Vagina (tissue), 2 donors: ENCODE measurements around the gene RRP1B.

Experiments used
- POLR2AphosphoS5 ChIP-seq, 2 donors: sonication (generic); formaldehyde crosslinking; IDR thresholded peaks; one replicate each; pipeline ENCODE4 v1.9.0; 2017; ENCODE audit warnings: antibody characterized with exemption in 2 of 2, mild to moderate bottlenecking in 2 of 2, low read depth in 1 of 2; ENCODE audit not compliant: insufficient read depth in 1 of 2
- TF ChIP-seq, protein P1 (sequence below), 3 experiments: fragments of 450-650 bp in 2 of 3; fragments of 200-600 bp in 1 of 3; sonication (generic) in 1 of 3; IDR thresholded peaks; one replicate each; pipeline ENCODE4 v1.5.1; 2017 to 2019; ENCODE audit warnings: antibody characterized with exemption in 3 of 3, mild to moderate bottlenecking in 2 of 3, moderate library complexity in 2 of 3

- TF ChIP-seq POLR2AphosphoS5 (IDR thresholded peaks at IDR 0.05; ENCODE audit: insufficient read depth in 1 of 2, low read depth in 1 of 2) = no peak
- TF ChIP-seq, protein P1, sequence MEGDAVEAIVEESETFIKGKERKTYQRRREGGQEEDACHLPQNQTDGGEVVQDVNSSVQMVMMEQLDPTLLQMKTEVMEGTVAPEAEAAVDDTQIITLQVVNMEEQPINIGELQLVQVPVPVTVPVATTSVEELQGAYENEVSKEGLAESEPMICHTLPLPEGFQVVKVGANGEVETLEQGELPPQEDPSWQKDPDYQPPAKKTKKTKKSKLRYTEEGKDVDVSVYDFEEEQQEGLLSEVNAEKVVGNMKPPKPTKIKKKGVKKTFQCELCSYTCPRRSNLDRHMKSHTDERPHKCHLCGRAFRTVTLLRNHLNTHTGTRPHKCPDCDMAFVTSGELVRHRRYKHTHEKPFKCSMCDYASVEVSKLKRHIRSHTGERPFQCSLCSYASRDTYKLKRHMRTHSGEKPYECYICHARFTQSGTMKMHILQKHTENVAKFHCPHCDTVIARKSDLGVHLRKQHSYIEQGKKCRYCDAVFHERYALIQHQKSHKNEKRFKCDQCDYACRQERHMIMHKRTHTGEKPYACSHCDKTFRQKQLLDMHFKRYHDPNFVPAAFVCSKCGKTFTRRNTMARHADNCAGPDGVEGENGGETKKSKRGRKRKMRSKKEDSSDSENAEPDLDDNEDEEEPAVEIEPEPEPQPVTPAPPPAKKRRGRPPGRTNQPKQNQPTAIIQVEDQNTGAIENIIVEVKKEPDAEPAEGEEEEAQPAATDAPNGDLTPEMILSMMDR (IDR thresholded peaks at IDR 0.05) = no peak
Observed at GRCh38 chr21:43744725-43745124, 85.4 kb downstream of the RRP1B start.
